GM12801 (cell line): ENCODE measurements around the gene PPP3CA.

ENCODE experiments used
- CTCF ChIP-seq: IDR thresholded peaks from one replicate; pipeline ENCODE4 v1.5.1; 2011; ENCODE audit warnings: control low read depth; ENCODE audit not compliant: insufficient read length; ENCODE audit errors: extremely low read depth

Gene PPP3CA

GRCh38 chr4:101347267-101347556 is at the start of gene PPP3CA:
TSS of gene PPP3CA (minus strand) at chr4:101347526.
- no peak for TF ChIP-seq CTCF

DNA sequence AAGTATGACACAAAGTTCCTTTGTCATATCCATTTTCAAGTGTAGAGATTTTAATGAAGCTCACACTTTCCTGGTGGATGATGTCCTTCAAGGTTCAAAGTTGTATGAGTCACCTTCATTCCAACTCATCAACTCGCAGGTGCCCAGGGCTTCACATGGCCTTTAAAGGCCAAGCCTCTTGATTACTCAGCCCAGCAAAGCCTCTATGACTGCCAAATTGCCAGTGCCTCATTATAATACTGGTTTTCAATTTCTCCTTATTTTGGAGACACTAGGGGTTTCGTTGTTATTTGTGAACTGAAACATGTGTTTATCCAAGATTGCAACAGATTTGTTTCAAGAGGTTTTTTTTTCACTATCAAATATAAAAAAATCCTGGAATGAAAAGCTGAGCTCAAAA is 45.9 kb upstream of the PPP3CA start:
- no peak for TF ChIP-seq CTCF

DNA sequence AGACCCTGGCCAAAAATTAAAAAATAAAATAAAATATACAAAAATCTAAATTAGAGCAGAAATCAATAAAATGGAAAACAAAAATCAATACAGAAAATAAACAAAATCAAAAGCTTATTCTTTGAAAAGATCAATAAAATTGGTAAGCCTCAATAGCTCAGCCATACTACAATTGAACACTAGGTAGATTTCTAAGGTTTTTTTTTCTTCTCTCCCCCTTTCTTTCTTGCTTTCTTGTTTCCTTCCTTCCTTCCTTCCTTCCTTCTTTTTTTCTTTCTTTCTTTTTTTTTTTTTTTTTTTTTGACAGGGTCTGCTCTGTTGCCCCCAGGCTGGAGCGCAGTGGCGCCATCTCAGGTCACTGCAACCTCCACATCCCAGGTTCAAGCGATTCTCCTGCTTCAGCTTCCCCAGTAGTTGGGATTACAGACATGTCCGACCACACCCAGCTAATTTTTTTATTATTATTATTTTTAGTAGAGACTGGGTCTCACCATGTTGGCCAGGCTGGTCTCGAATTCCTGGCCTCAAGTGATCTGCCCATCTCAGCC is 23.4 kb upstream of the PPP3CA start:
- no peak for TF ChIP-seq CTCF

- no peak for TF ChIP-seq CTCF
Observed at GRCh38 chr4:101367201-101367600, 19.9 kb upstream of the PPP3CA start.

- TF ChIP-seq CTCF: no peak
Observed at GRCh38 chr4:101366331-101366730, 19.0 kb upstream of the PPP3CA start.

DNA sequence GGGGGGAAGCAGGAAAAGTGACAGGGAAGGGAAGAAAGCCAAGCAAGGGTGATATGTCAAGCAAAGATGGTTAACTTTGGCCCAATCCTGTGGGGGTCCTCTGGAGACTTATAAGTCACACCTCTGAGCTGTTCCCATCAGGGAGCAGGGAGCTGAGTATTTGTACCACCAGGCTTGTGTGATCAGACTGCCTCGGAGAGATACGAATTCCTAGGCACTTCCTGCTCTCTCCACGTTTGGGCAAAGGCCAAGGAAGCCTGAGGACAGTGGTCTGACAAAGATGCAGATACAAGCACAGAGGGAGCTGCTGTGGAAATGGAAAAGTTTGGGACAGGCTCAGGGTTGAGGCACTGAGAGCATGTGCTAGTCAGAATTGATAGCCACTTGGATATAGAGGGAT is 10.4 kb upstream of the PPP3CA start:
- no peak for TF ChIP-seq CTCF

DNA sequence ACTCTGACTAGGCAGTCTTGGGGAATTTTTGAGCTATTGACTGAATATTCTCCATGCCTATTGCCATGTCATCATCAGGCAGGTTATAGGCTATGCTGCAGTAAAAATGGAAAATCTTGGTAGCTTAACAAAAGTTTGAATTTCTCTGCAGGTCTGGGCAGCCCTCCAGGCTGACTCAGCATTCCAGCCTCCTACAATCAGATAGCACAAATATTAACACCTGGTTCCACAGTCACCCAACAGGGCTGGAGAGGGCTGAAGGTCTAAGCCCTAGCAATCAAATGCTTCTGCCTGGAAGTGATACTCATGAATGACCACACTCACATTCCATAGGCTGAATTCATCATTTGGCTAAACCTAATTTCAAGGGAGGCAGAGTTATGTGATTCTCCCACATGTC is 9.6 kb upstream of the PPP3CA start:
- no peak for TF ChIP-seq CTCF
